GM21576 (cell line): ENCODE data around the gene AEBP1.

Source experiments
- ATAC-seq: cut with Tn5 transposase; IDR thresholded peaks from one replicate; pipeline ENCODE4 v1.9.1; 2021; ENCODE audit warnings: mild to moderate bottlenecking, moderate library complexity; ENCODE audit not compliant: unreplicated experiment

AEBP1 gene

GRCh38 chr7:44083796-44084195 lies 20.3 kb upstream of the AEBP1 start:
- no peak for ATAC-seq

- no peak for ATAC-seq
Observed at GRCh38 chr7:44084701-44085100, 19.4 kb upstream of the AEBP1 start.

GRCh38 chr7:44085546-44085945 lies 18.6 kb upstream of the AEBP1 start:
- ATAC-seq: no peak

GRCh38 chr7:44086627-44087026 lies 17.5 kb upstream of the AEBP1 start:
- no peak for ATAC-seq

GRCh38 chr7:44087911-44088838 lies 16.0 kb upstream of the AEBP1 start:
- no peak for ATAC-seq

GRCh38 chr7:44093102-44093641 lies 11.0 kb upstream of the AEBP1 start:
- ATAC-seq: no peak

GRCh38 chr7:44094365-44094764 lies 9.8 kb upstream of the AEBP1 start:
- no peak for ATAC-seq

- ATAC-seq: no peak
Observed at GRCh38 chr7:44094883-44095592, 9.1 kb upstream of the AEBP1 start.

GRCh38 chr7:44095781-44096180 lies 8.4 kb upstream of the AEBP1 start:
- ATAC-seq: no peak

GRCh38 chr7:44096326-44096881 lies 7.7 kb upstream of the AEBP1 start:
- ATAC-seq: no peak

- ATAC-seq: peak; percentile 80
Observed at GRCh38 chr7:44097064-44097932, 6.8 kb upstream of the AEBP1 start.

GRCh38 chr7:44098092-44099068 lies 5.8 kb upstream of the AEBP1 start:
- ATAC-seq: no peak

- ATAC-seq: no peak
Observed at GRCh38 chr7:44099669-44100068, 4.5 kb upstream of the AEBP1 start.

GRCh38 chr7:44100458-44101302 lies 3.5 kb upstream of the AEBP1 start:
- no peak for ATAC-seq

- ATAC-seq: no peak
Observed at GRCh38 chr7:44101303-44101965, 2.7 kb upstream of the AEBP1 start.

- ATAC-seq: no peak
Observed at GRCh38 chr7:44101966-44102845, 1.9 kb upstream of the AEBP1 start.
